ENCODE measurements around the gene NFIA.

NFIA gene

GRCh38 chr1:61419657-61420056 is 337.3 kb downstream of the NFIA start:
- no peak for DNase-seq

GRCh38 chr1:61420243-61420642 is 337.9 kb downstream of the NFIA start:
- no peak for DNase-seq

- DNase-seq = no peak
Observed at GRCh38 chr1:61420909-61421835, 338.8 kb downstream of the NFIA start.

- DNase-seq = no peak
Observed at GRCh38 chr1:61423643-61424042, 341.3 kb downstream of the NFIA start.

GRCh38 chr1:61424382-61424781 is 342.0 kb downstream of the NFIA start:
- DNase-seq = no peak

- no peak for DNase-seq
Observed at GRCh38 chr1:61425040-61425439, 342.7 kb downstream of the NFIA start.

- DNase-seq = no peak
Observed at GRCh38 chr1:61426254-61426653, 343.9 kb downstream of the NFIA start.

- no peak for DNase-seq
Observed at GRCh38 chr1:61426885-61427284, 344.5 kb downstream of the NFIA start.

- DNase-seq = no peak
Observed at GRCh38 chr1:61427510-61427909, 345.1 kb downstream of the NFIA start.

- no peak for DNase-seq
Observed at GRCh38 chr1:61428146-61428545, 345.8 kb downstream of the NFIA start.

- no peak for DNase-seq
Observed at GRCh38 chr1:61432616-61433388, 350.4 kb downstream of the NFIA start.

- no peak for DNase-seq
Observed at GRCh38 chr1:61433646-61434045, 351.3 kb downstream of the NFIA start.

- no peak for DNase-seq
Observed at GRCh38 chr1:61434276-61434675, 351.9 kb downstream of the NFIA start.

GRCh38 chr1:61435226-61435625 is 352.9 kb downstream of the NFIA start:
- no peak for DNase-seq

- no peak for DNase-seq
Observed at GRCh38 chr1:61436016-61436415, 353.7 kb downstream of the NFIA start.

GRCh38 chr1:61436491-61437120 is 354.2 kb downstream of the NFIA start:
- no peak for DNase-seq

- no peak for DNase-seq
Observed at GRCh38 chr1:61439234-61439633, 356.9 kb downstream of the NFIA start.

- DNase-seq = no peak
Observed at GRCh38 chr1:61441723-61442262, 359.4 kb downstream of the NFIA start.

- no peak for DNase-seq
Observed at GRCh38 chr1:61442544-61442943, 360.2 kb downstream of the NFIA start.

GRCh38 chr1:61444288-61444687 is 361.9 kb downstream of the NFIA start:
- DNase-seq = no peak

GRCh38 chr1:61445269-61445825 is 363.0 kb downstream of the NFIA start:
- no peak for DNase-seq

- peak in 1 of 2 experiments; percentile 15 for DNase-seq
Observed at GRCh38 chr1:61446531-61446991, 364.2 kb downstream of the NFIA start.

Data from cerebellar nuclear complex (tissue), 1 donor.